Cardiac muscle cell (in vitro differentiated cells and primary cell): Measurements from ENCODE around the gene TMEM233. TPM values are rescaled to one million over a fixed set of nuclear protein-coding genes. Genes with fewer than 3 reads are reported as not detected.

Source experiments
- DNase-seq, 2 donors: peaks; one replicate each; pipeline versions ENCODE4 v3.0.0 to v3.0.0-alpha.2; 2010 to 2017; ENCODE audit warnings: low read depth in 1 of 2, low spot score in 1 of 2
- H3K27ac ChIP-seq: fragments of 200-600 bp; sonication (generic); 2 replicates; pipeline ENCODE4 v1.5.1; 2016
- H3K27me3 ChIP-seq: fragments of 200-600 bp; sonication (generic); 2 replicates; pipeline ENCODE4 v1.6.0; 2016; ENCODE audit warnings: control low read depth
- H3K36me3 ChIP-seq: fragments of 200-600 bp; sonication (generic); 2 replicates; pipeline ENCODE4 v1.5.1; 2016; ENCODE audit warnings: control low read depth
- H3K4me1 ChIP-seq: fragments of 200-600 bp; sonication (generic); 2 replicates; pipeline ENCODE4 v1.8.1; 2017; ENCODE audit warnings: low read depth, mild to moderate bottlenecking, mixed run types
- H3K4me3 ChIP-seq: fragments of 200-600 bp; sonication (generic); 2 replicates; pipeline ENCODE4 v1.5.1; 2016; ENCODE audit warnings: mild to moderate bottlenecking
- H3K9me3 ChIP-seq: fragments of 200-600 bp; sonication (generic); 2 replicates; pipeline ENCODE4 v1.5.1; 2017; ENCODE audit warnings: low read depth, mild to moderate bottlenecking, control low read depth
- polyA plus RNA-seq: library from polyadenylated mRNA; unstranded; fragments of >200 nt; fragmentation: Nextera tagmentation; extraction: Ambion mirVana; gene quantifications from 2 replicates; pipeline ENCODE4 v1.2.1, GENCODE V29; 2016
- total RNA-seq: library from RNA; depleted of rRNA; stranded (reverse); fragments of >200 nt; gene quantifications from 2 replicates; pipeline ENCODE4 v1.2.3, GENCODE V29; 2016
- TF ChIP-seq, protein P1 (sequence below): IDR thresholded peaks from 2 replicates; pipeline ENCODE4 v1.5.1; 2012; ENCODE audit warnings: low read depth, mild to moderate bottlenecking, low read length

TMEM233 gene
- total and polyA plus RNA-seq, 2 experiments from 2014 or later, result 0.06 TPM; not detected in 1

- H3K27ac ChIP-seq, result no peak overlapping the region
- H3K9me3 ChIP-seq, result no peaks in the 10 kb centered on the region
- no peaks in the 10 kb centered on the region for H3K27me3 ChIP-seq
- no peaks in the 10 kb centered on the region for H3K4me1 ChIP-seq
- TF ChIP-seq, protein P1, sequence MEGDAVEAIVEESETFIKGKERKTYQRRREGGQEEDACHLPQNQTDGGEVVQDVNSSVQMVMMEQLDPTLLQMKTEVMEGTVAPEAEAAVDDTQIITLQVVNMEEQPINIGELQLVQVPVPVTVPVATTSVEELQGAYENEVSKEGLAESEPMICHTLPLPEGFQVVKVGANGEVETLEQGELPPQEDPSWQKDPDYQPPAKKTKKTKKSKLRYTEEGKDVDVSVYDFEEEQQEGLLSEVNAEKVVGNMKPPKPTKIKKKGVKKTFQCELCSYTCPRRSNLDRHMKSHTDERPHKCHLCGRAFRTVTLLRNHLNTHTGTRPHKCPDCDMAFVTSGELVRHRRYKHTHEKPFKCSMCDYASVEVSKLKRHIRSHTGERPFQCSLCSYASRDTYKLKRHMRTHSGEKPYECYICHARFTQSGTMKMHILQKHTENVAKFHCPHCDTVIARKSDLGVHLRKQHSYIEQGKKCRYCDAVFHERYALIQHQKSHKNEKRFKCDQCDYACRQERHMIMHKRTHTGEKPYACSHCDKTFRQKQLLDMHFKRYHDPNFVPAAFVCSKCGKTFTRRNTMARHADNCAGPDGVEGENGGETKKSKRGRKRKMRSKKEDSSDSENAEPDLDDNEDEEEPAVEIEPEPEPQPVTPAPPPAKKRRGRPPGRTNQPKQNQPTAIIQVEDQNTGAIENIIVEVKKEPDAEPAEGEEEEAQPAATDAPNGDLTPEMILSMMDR, result no peak
- no peaks in the 10 kb centered on the region for H3K36me3 ChIP-seq
- H3K4me3 ChIP-seq, result no peak overlapping the region
- no peak for DNase-seq
Measured at GRCh38 chr12:119565404-119565803, 28.2 kb upstream of the TMEM233 start.

DNA sequence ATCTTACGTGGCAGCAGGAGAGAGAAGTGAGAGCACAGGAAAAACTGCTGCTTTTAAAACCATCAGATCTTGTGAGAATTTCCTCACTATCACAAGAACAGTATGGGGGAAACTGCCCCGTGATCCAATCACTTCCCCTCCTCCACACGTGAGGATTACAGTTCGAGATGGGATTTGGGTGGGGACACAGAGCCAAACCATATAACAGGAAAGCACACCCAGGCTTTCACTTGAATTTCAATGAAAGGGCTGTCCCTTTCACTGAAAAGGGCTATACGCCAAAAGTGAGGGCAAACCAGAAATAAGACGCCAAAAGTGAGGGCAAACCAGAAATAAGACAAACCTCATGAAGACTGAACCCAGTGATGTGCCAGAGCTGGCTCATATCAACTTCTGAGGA, 22.8 kb upstream of the TMEM233 start:
- Histone ChIP-seq H3K4me1 (no peaks in the 10 kb centered on the region), H3K36me3 (no peaks in the 10 kb centered on the region), H3K27ac (no peak overlapping the region), H3K27me3 (no peaks in the 10 kb centered on the region), H3K4me3 (no peak overlapping the region), H3K9me3 (no peaks in the 10 kb centered on the region)
- no peak for DNase-seq
- TF ChIP-seq, protein P1, result no peak

- TF ChIP-seq, protein P1, result no peak
- no peak overlapping the region for H3K4me3 ChIP-seq
- DNase-seq, result no peak
- H3K27ac ChIP-seq, result no peak overlapping the region
- H3K27me3 ChIP-seq, result peaks cover 3% of the 10 kb centered on the region
- no peaks in the 10 kb centered on the region for H3K9me3 ChIP-seq
- H3K4me1 ChIP-seq, result no peaks in the 10 kb centered on the region
- no peaks in the 10 kb centered on the region for H3K36me3 ChIP-seq
Measured at GRCh38 chr12:119573086-119573485, 20.5 kb upstream of the TMEM233 start.

- no peaks in the 10 kb centered on the region for H3K36me3 ChIP-seq
- H3K27me3 ChIP-seq, result peaks cover 3% of the 10 kb centered on the region
- no peak for DNase-seq
- H3K4me3 ChIP-seq, result no peak overlapping the region
- no peak overlapping the region for H3K27ac ChIP-seq
- no peaks in the 10 kb centered on the region for H3K4me1 ChIP-seq
- H3K9me3 ChIP-seq, result no peaks in the 10 kb centered on the region
- TF ChIP-seq, protein P1, result no peak
Measured at GRCh38 chr12:119574255-119574654, 19.3 kb upstream of the TMEM233 start.

DNA sequence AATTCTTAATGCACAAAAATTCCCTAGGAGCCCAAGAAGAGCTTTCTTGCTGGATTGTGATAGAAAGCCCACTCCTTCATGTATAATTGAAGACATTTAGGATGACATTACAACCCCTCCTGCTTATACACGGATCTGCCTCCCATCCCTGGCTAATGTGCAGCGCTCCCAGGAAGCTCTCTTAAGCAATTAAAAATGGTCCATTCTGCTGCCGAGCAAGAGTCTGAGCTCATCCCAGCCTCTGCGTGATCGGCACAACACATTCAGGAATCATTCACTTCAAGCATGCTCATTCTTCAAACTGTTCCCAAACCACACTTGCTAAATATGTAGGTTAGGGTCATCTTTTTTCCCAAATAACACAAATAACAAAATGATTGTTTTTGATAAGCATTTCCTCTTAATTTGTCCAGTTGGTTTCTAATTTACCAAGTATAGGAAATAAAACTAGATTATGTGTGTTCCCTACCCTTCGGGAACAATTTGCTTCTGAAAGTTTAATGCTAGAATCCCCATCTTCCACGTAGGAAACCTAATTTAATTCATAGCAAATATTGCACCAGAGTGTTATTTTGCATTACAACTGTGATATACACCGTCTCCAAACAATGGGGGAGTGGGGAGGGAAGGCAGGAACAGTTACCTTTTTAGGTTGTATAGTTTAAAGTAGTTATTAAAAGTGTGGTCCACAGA, 17.3 kb upstream of the TMEM233 start:
- TF ChIP-seq, protein P1, result no peak
- peaks cover 3% of the 10 kb centered on the region for H3K27me3 ChIP-seq
- no peak overlapping the region for H3K4me3 ChIP-seq
- no peaks in the 10 kb centered on the region for H3K4me1 ChIP-seq
- H3K36me3 ChIP-seq, result no peaks in the 10 kb centered on the region
- no peak for DNase-seq
- no peaks in the 10 kb centered on the region for H3K9me3 ChIP-seq
- no peak overlapping the region for H3K27ac ChIP-seq
